K562 (cell line): ENCODE measurements around the gene P2RY14. TPM values are rescaled to one million over a fixed set of nuclear protein-coding genes. Genes with fewer than 3 reads are reported as not detected.
A peak's percentile ranks its signal among the peaks of the same experiment; 100 is the strongest.

ENCODE experiments used
- ATAC-seq: fragments of 200-7000 bp; cut with Tn5 transposase; 3 replicates; pipeline ENCODE4 v1.9.1; 2020; ENCODE audit warnings: moderate library complexity
- BruUV-seq: library from RNA; stranded (reverse); fragments of 400-500 nt; replicated peaks from 2 replicates; lab custom pipeline; 2021; lab: Mats Ljungman, UMichigan
- CTCF ChIA-PET: fragments of 300-600 bp; formaldehyde crosslinking; extraction: SDS; loops from one replicate; lab custom pipeline; 2021; ENCODE audit warnings: low intra/inter-chr PET ratio; lab: Yijun Ruan, JAX
- POLR2A ChIA-PET: fragments of 300-600, 350-650 bp; sonication (Branson Sonifier 250); formaldehyde crosslinking; extraction: SDS; loops from one replicate; lab custom pipeline; 2021; ENCODE audit warnings: antibody characterized with exemption, inconsistent platforms; lab: Yijun Ruan, JAX
- DNase-seq, 4 experiments: peaks; one replicate each; pipeline versions ENCODE4 v3.0.0 to v3.0.0-alpha.2; 2011 to 2018; ENCODE audit warnings: low spot score in 3 of 4, mixed read lengths in 3 of 4; ENCODE audit errors: extremely low read depth in 1 of 4
- FAIRE-seq: peaks from 2 replicates; lab custom pipeline; 2011; peaks lifted over from hg19 to GRCh38; lab: Jason Lieb, UNC
- H2AFZ ChIP-seq: 2 replicates; pipeline ENCODE4 v1.6.0; 2011; ENCODE audit warnings: low read depth, low read length, control low read depth, inconsistent platforms
- H3K27ac ChIP-seq: fragments of 200-600 bp; 3 replicates; pipeline ENCODE4 v1.8.0; 2011; ENCODE audit warnings: low read depth, mild to moderate bottlenecking, control low read depth, inconsistent platforms, low read length, moderate library complexity, mixed read lengths; ENCODE audit errors: extremely low read depth
- H3K27me3 ChIP-seq, 2 experiments: fragments of 300-600 bp in 1 of 2; 2 replicates in 1 of 2; 3 replicates in 1 of 2; pipeline versions ENCODE4 v1.6.0 to v1.8.0; 2011; ENCODE audit warnings: inconsistent platforms in 2 of 2, low read length in 2 of 2, mild to moderate bottlenecking in 1 of 2, mixed read lengths in 1 of 2, moderate library complexity in 1 of 2; ENCODE audit not compliant: control insufficient read depth in 2 of 2, insufficient read depth in 2 of 2
- H3K36me3 ChIP-seq: fragments of 300-600 bp; 3 replicates; pipeline ENCODE4 v1.8.0; 2011; ENCODE audit warnings: mild to moderate bottlenecking, low read length, inconsistent platforms; ENCODE audit not compliant: control insufficient read depth, insufficient read depth
- H3K4me1 ChIP-seq, 2 experiments: fragments of 200-600 bp in 1 of 2; replicated peaks in 1 of 2; 2 replicates in 1 of 2; 3 replicates in 1 of 2; pipeline versions ENCODE4 v1.5.1 to v1.8.0; 2011; ENCODE audit warnings: inconsistent platforms in 2 of 2, low read length in 2 of 2, mild to moderate bottlenecking in 1 of 2, mixed read lengths in 1 of 2, moderate library complexity in 1 of 2; ENCODE audit not compliant: control insufficient read depth in 2 of 2, insufficient read depth in 2 of 2
- H3K4me2 ChIP-seq: 2 replicates; pipeline ENCODE4 v1.6.1; 2011; ENCODE audit warnings: low read length, control low read depth, inconsistent platforms, mixed read lengths; ENCODE audit not compliant: insufficient read depth
- H3K4me3 ChIP-seq: fragments of 200-600 bp; sonication (generic), shearing (Covaris generic); 2 replicates; pipeline ENCODE4 v1.5.1; 2016; ENCODE audit warnings: control low read depth, inconsistent platforms
- H3K79me2 ChIP-seq: fragments of 200-600 bp; 3 replicates; pipeline ENCODE4 v1.8.0; 2011; ENCODE audit warnings: low read length, inconsistent platforms; ENCODE audit not compliant: control insufficient read depth, insufficient read depth
- H3K9ac ChIP-seq, 2 experiments: 2 replicates each; pipeline versions ENCODE4 v1.6.0 to v1.6.1; 2011; ENCODE audit warnings: low read depth in 2 of 2, low read length in 2 of 2, control low read depth in 1 of 2, inconsistent platforms in 1 of 2, mild to moderate bottlenecking in 1 of 2, mixed read lengths in 1 of 2; ENCODE audit not compliant: insufficient read depth in 1 of 2
- H3K9me1 ChIP-seq: one replicate; pipeline ENCODE4 v1.6.0; 2011; ENCODE audit warnings: inconsistent platforms, mild to moderate bottlenecking, low read length, moderate library complexity; ENCODE audit not compliant: control insufficient read depth, insufficient read depth
- H3K9me3 ChIP-seq: replicated peaks from 2 replicates; pipeline ENCODE4 v1.5.1; 2011; ENCODE audit warnings: low read depth, low read length, inconsistent platforms; ENCODE audit not compliant: control insufficient read depth, insufficient read depth
- H4K20me1 ChIP-seq: replicated peaks from 2 replicates; pipeline ENCODE4 v1.6.1; 2011; ENCODE audit warnings: low read length, inconsistent platforms, mixed read lengths; ENCODE audit not compliant: control insufficient read depth, insufficient read depth
- FOXA3 ChIP-seq, 2 experiments: fragments of 450-650 bp in 1 of 2; sonication (generic) in 1 of 2; formaldehyde crosslinking; IDR thresholded peaks in 1 of 2; conservative IDR thresholded peaks in 1 of 2; 2 replicates each; pipeline versions ENCODE4 v1.4.0 to v1.8.0; 2020 to 2022; ENCODE audit warnings: mild to moderate bottlenecking in 2 of 2, missing genetic modification reagents in 1 of 2
- HDAC1 ChIP-seq, 2 experiments: fragments of 450-650 bp; IDR thresholded peaks; 2 replicates each; pipeline ENCODE4 v1.6.1; 2016 to 2017; ENCODE audit warnings: inconsistent platforms in 1 of 2, mild to moderate bottlenecking in 1 of 2, moderate library complexity in 1 of 2
- MEIS2 ChIP-seq: fragments of 450-650 bp; IDR thresholded peaks from 2 replicates; pipeline ENCODE4 v1.6.1; 2014; ENCODE audit warnings: mild to moderate bottlenecking; ENCODE audit not compliant: partially characterized antibody
- NR2C2 ChIP-seq, 2 experiments: fragments of 200-800 bp in 1 of 2; sonication (Bioruptor generic) in 1 of 2; sonication (generic) in 1 of 2; formaldehyde crosslinking in 1 of 2; IDR thresholded peaks; 2 replicates each; pipeline versions ENCODE4 v1.6.1 to v1.8.0; 2016 to 2022; ENCODE audit warnings: mild to moderate bottlenecking in 1 of 2, missing compliant biosample characterization in 1 of 2, missing genetic modification characterization in 1 of 2, missing genetic modification reagents in 1 of 2
- RCOR1 ChIP-seq, 2 experiments: IDR thresholded peaks; 2 replicates each; pipeline ENCODE4 v1.6.1; 2012; ENCODE audit warnings: low read depth in 2 of 2, low read length in 2 of 2, borderline replicate concordance in 1 of 2, improper control_type of control experiment in 1 of 2
- SOX6 ChIP-seq: fragments of 450-650 bp; IDR thresholded peaks from 2 replicates; pipeline ENCODE4 v1.6.1; 2014; ENCODE audit warnings: mild to moderate bottlenecking
- YBX1 ChIP-seq: fragments of 450-650 bp; IDR thresholded peaks from 2 replicates; pipeline ENCODE4 v1.7.1; 2016; ENCODE audit warnings: mild to moderate bottlenecking
- WGBS: fragments of 100-300 bp; shearing (Covaris generic); methylation state at CpG from one replicate; pipeline ENCODE4 v1.1.6; 2016; ENCODE audit warnings: low coverage, mixed read lengths; ENCODE audit not compliant: insufficient coverage; ENCODE audit errors: missing lambda C conversion rate; 5-methylcytosine and 5-hydroxymethylcytosine counted together
- in situ Hi-C: fragments of 300-500 bp; cut with MboI; formaldehyde crosslinking; loops from 4 replicates; pipeline ENCODE4 v1.15.0; 2018; ENCODE audit warnings: inconsistent platforms, mixed read lengths
- intact Hi-C: fragments of 100-400 bp; cut with micrococcal nuclease; formaldehyde crosslinking; loops from 2 replicates; pipeline ENCODE4 v1.14.2; 2022
- polyA plus RNA-seq, 8 experiments: library from polyadenylated mRNA; depleted of rRNA in 4 of 8; stranded (reverse) in 5 of 8; unstranded in 3 of 8; fragments of >200 nt; fragmentation: Nextera tagmentation in 2 of 8; fragmentation: Illumina TruSeq in 1 of 8; extraction: Ambion mirVana in 2 of 8; extraction: Trizol in 1 of 8; gene quantifications; 2 replicates each; pipeline versions ENCODE4 v1.2.1 to v1.2.3, GENCODE V29; 2011 to 2014; ENCODE audit warnings: inconsistent platforms in 1 of 8, missing spikeins in 1 of 8
- total RNA-seq, 7 experiments: library from RNA; depleted of rRNA in 6 of 7; stranded (reverse); fragments of >200 nt in 6 of 7; fragmentation: Illumina TruSeq in 2 of 7; extraction: Trizol in 2 of 7; gene quantifications; 2 replicates each; pipeline versions ENCODE4 v1.2.1 to v1.2.3, GENCODE V29; 2011 to 2021; ENCODE audit warnings: low replicate concordance in 1 of 7
- TF ChIP-seq, protein P1 (sequence below): fragments of 450-650 bp; IDR thresholded peaks from 2 replicates; pipeline ENCODE4 v1.6.1; 2016; ENCODE audit warnings: low read depth, mild to moderate bottlenecking, moderate library complexity
- TF ChIP-seq, protein P2 (sequence below): fragments of 450-650 bp; IDR thresholded peaks from 2 replicates; pipeline ENCODE4 v1.6.1; 2016
- TF ChIP-seq, protein P3 (sequence below): sonication (generic); IDR thresholded peaks from 2 replicates; pipeline ENCODE4 v1.6.1; 2016

P2RY14 gene
- total and polyA plus RNA-seq, 9 of the 15 experiments (the other 6 are each of a cell fraction or from before 2014, with no cell fraction given), result not detected

DNA sequence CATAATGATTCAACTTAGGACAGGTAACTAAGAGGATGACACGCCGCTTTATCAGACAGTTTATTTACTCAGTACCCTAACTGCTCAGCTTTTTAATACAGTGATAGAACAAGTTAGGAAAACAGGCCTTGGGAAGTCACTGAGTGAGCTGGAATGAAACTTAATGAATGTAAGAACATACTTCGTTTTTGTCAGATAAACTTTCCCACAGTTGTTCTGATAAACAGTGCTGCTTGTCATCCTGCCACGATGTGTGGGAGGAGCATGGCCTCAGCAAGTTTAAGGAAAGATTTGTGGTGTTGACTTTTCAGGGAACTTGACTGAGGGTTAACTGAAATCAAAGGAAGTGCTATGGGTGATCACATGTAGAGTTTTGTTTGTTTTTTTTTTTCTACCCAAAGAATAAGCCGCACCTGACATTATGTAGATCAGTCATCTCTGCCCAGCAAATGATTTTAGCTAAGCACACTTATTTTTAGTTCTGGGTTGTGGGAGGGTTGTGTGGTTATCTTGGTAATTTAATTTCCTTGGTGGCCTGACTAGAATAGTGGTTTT, 5.6 kb upstream of the P2RY14 start:
- Histone ChIP-seq H2AFZ (no peak overlapping the region), H3K9me1 (no peaks in the 10 kb centered on the region), H3K79me2 (no peaks in the 10 kb centered on the region), H3K9ac (no peak overlapping the region), H3K36me3 (no peaks in the 10 kb centered on the region), H3K4me1 (no peaks in the 10 kb centered on the region; a peak in 2 of 5 replicates), H3K4me3 (no peak overlapping the region), H3K27me3 (no peaks in the 10 kb centered on the region), H3K27ac (no peak overlapping the region), H3K9me3 (no peaks in the 10 kb centered on the region), H4K20me1 (no peaks in the 10 kb centered on the region), H3K4me2 (no peak overlapping the region)
- FAIRE-seq (peak; percentile 59), DNase-seq (peak in 1 of 4 experiments; percentile 16), ATAC-seq (peak; percentile 35; the same call in 1 of the 3 replicates)
- WGBS, result 0% methylated on average over 5 of the region's 5 CpGs
- intact Hi-C loops (loop anchor here (1.0 to 5.0 kb wide), 3 partner anchors 57 to 497 kb away; no protein-coding TSS in a partner anchor), in situ Hi-C loops (loop anchor here (10.0 kb wide), 1 partner anchor 119 kb away; no protein-coding TSS in a partner anchor)
- TF ChIP-seq YBX1 (no peak), HDAC1 (IDR thresholded peaks at IDR 0.05) (peak in 1 of 2 experiments; percentile 31; a peak in 1 of 4 replicates), SOX6 (peak; percentile 62; the same call in 1 of the 2 replicates), MEIS2 (peak; percentile 85), FOXA3 (CRISPR knock-in tag; conservative IDR thresholded peaks at IDR 0.05 in 1 of 2, IDR thresholded peaks at IDR 0.05 in 1 of 2) (peak in 1 of 2 experiments; percentile 52; a peak in 2 of 4 replicates), NR2C2 (CRISPR knock-in tag; IDR thresholded peaks at IDR 0.05) (no peak), NR2C2 (tag; IDR thresholded peaks at IDR 0.05) (no peak), RCOR1 (IDR thresholded peaks at IDR 0.05; ENCODE audit: borderline replicate concordance in 1 of 2, low read depth in 2 of 2, low read length in 2 of 2) (peak in 1 of 2 experiments; percentile 74; a peak in 2 of 4 replicates)
- TF ChIP-seq, protein P1, sequence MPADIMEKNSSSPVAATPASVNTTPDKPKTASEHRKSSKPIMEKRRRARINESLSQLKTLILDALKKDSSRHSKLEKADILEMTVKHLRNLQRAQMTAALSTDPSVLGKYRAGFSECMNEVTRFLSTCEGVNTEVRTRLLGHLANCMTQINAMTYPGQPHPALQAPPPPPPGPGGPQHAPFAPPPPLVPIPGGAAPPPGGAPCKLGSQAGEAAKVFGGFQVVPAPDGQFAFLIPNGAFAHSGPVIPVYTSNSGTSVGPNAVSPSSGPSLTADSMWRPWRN, result peak; percentile 47; the same call in 1 of the 2 replicates
- TF ChIP-seq, protein P2, sequence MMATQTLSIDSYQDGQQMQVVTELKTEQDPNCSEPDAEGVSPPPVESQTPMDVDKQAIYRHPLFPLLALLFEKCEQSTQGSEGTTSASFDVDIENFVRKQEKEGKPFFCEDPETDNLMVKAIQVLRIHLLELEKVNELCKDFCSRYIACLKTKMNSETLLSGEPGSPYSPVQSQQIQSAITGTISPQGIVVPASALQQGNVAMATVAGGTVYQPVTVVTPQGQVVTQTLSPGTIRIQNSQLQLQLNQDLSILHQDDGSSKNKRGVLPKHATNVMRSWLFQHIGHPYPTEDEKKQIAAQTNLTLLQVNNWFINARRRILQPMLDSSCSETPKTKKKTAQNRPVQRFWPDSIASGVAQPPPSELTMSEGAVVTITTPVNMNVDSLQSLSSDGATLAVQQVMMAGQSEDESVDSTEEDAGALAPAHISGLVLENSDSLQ, result peak; percentile 76; the same call in 1 of the 2 replicates
- TF ChIP-seq, protein P3, sequence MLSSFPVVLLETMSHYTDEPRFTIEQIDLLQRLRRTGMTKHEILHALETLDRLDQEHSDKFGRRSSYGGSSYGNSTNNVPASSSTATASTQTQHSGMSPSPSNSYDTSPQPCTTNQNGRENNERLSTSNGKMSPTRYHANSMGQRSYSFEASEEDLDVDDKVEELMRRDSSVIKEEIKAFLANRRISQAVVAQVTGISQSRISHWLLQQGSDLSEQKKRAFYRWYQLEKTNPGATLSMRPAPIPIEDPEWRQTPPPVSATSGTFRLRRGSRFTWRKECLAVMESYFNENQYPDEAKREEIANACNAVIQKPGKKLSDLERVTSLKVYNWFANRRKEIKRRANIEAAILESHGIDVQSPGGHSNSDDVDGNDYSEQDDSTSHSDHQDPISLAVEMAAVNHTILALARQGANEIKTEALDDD, result peak; percentile 89
- POLR2A ChIA-PET, result no interaction called here
- CTCF ChIA-PET, result interaction anchor here (0.9 to 2.8 kb wide), 3 partner anchors 56 to 1347 kb away, joined by 3 to 23 read pairs (median 3); no protein-coding TSS in a partner anchor
- no TSS peak for BruUV-seq
